DND-41 (cell line): ENCODE measurements around the gene HLA-DQA2.

ENCODE experiments used
- CTCF ChIP-seq: IDR thresholded peaks from 2 replicates; pipeline ENCODE4 v1.5.1; 2012; ENCODE audit warnings: borderline replicate concordance, low read length, moderate library complexity, mild to moderate bottlenecking; ENCODE audit not compliant: poor library complexity, severe bottlenecking; ENCODE audit errors: extremely low read depth
- EZH2 ChIP-seq: IDR thresholded peaks from 3 replicates; pipeline ENCODE4 v1.6.1; 2012; ENCODE audit warnings: borderline replicate concordance, low read depth, mild to moderate bottlenecking, moderate library complexity, low read length, inconsistent platforms; ENCODE audit not compliant: severe bottlenecking

GRCh38 chr6:32752580-32752979, 11.4 kb downstream of the HLA-DQA2 start:
- no peak for TF ChIP-seq CTCF
- TF ChIP-seq EZH2 = no peak
